ENCODE results near the gene PIGL. TPM values are rescaled to one million over a fixed set of nuclear protein-coding genes. Genes with fewer than 3 reads are reported as not detected.

The PIGL gene
- total RNA-seq, 2 donors from 2014 or later = 22.5 to 74.0 TPM

DNA sequence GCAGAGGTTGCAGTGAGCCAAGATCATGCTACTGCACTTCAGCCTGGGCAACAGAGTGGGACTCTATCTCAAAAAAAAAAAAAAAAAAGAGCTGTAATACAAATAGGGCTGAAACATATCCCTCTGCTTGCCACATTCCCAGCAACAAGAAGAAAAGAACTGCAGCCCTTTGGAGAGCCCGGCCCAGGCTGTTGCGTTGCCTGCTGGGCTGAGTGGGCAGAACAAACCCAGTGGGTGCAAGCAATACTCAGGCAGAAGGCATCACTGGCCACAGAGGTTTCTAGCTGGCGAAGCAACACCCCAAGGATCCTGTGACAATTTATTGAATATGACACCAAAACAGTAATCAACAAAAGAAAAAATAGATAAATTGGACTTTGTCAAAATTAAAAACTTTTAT, 44.0 kb downstream of the PIGL start:
- H3K4me3 ChIP-seq = no peak overlapping the region
- H3K27ac ChIP-seq = no peak overlapping the region
- no peaks in the 10 kb centered on the region for H3K9me3 ChIP-seq
- TF ChIP-seq, protein P1, sequence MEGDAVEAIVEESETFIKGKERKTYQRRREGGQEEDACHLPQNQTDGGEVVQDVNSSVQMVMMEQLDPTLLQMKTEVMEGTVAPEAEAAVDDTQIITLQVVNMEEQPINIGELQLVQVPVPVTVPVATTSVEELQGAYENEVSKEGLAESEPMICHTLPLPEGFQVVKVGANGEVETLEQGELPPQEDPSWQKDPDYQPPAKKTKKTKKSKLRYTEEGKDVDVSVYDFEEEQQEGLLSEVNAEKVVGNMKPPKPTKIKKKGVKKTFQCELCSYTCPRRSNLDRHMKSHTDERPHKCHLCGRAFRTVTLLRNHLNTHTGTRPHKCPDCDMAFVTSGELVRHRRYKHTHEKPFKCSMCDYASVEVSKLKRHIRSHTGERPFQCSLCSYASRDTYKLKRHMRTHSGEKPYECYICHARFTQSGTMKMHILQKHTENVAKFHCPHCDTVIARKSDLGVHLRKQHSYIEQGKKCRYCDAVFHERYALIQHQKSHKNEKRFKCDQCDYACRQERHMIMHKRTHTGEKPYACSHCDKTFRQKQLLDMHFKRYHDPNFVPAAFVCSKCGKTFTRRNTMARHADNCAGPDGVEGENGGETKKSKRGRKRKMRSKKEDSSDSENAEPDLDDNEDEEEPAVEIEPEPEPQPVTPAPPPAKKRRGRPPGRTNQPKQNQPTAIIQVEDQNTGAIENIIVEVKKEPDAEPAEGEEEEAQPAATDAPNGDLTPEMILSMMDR (IDR thresholded peaks at IDR 0.05) = no peak
- TF ChIP-seq POLR2A (IDR thresholded peaks at IDR 0.05) (no peak), POLR2AphosphoS5 (IDR thresholded peaks at IDR 0.05) (no peak)
- no peaks in the 10 kb centered on the region for H3K27me3 ChIP-seq (replicated peaks; ENCODE audit: insufficient read depth)
- 97% methylated on average over 3 of the region's 3 CpGs for WGBS
- intact Hi-C loops (cut with DNase I) = no loop called here
- H3K36me3 ChIP-seq = no peaks in the 10 kb centered on the region
- no peak for DNase-seq (ENCODE audit: low spot score)
- H3K4me1 ChIP-seq (replicated peaks) = peaks cover 1% of the 10 kb centered on the region

DNA sequence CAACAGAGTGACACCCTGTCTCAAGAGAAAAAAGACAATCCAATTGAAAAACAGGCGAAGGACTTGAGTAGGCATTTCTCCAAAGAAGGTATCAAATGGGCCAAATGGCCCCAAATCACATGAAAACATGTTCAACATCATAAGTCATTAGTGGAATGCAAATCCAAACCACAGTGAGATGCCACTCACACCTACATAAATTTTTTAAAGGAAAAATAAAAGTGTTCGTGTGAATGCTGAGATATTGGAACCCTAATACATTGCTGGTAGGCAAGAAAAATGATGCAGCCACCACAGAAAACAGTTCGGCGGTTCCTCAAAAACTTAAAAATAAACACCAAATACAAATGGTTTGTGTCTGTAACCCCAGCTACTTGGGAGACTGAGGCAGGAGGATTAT, 45.2 kb downstream of the PIGL start:
- Histone ChIP-seq H3K9me3 (no peaks in the 10 kb centered on the region), H3K4me1 (replicated peaks) (no peaks in the 10 kb centered on the region), H3K27ac (no peak overlapping the region), H3K27me3 (replicated peaks; ENCODE audit: insufficient read depth) (no peaks in the 10 kb centered on the region), H3K4me3 (no peak overlapping the region), H3K36me3 (no peaks in the 10 kb centered on the region)
- TF ChIP-seq, protein P1 (IDR thresholded peaks at IDR 0.05) = no peak
- TF ChIP-seq POLR2AphosphoS5 (IDR thresholded peaks at IDR 0.05) (no peak), POLR2A (IDR thresholded peaks at IDR 0.05) (no peak)
- WGBS = 92% methylated on average over 4 of the region's 4 CpGs
- no peak for DNase-seq (ENCODE audit: low spot score)
- intact Hi-C loops (cut with DNase I) = no loop called here

DNA sequence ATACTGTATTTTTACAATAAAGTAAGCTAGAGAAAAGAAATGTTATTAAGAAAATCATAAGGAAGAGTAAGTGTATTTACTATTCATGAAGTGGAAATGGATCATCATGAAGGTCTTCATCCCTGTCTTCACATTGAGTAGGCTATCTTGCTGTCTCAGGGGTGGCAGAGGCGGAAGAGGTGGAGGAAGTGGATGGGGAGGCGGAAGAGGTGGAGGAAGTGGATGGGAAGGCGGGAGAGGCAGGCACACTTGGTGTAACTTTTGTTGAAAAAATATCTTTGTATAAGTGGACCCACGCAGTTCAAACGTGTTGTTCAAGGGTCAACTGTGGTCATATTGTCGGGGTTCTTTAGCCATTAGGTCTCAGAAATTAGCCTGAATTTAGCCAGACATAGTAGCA, 50.2 kb downstream of the PIGL start:
- DNase-seq (ENCODE audit: low spot score) = no peak
- intact Hi-C loops (cut with DNase I) = no loop called here
- H3K4me1 ChIP-seq (replicated peaks) = no peaks in the 10 kb centered on the region
- no peak overlapping the region for H3K4me3 ChIP-seq
- WGBS = 96% methylated on average over 6 of the region's 6 CpGs
- no peaks in the 10 kb centered on the region for H3K36me3 ChIP-seq
- H3K9me3 ChIP-seq = no peaks in the 10 kb centered on the region
- no peaks in the 10 kb centered on the region for H3K27me3 ChIP-seq (replicated peaks; ENCODE audit: insufficient read depth)
- TF ChIP-seq, protein P1 (IDR thresholded peaks at IDR 0.05) = no peak
- TF ChIP-seq POLR2AphosphoS5 (IDR thresholded peaks at IDR 0.05) (no peak), POLR2A (IDR thresholded peaks at IDR 0.05) (no peak)
- H3K27ac ChIP-seq = no peak overlapping the region

DNA sequence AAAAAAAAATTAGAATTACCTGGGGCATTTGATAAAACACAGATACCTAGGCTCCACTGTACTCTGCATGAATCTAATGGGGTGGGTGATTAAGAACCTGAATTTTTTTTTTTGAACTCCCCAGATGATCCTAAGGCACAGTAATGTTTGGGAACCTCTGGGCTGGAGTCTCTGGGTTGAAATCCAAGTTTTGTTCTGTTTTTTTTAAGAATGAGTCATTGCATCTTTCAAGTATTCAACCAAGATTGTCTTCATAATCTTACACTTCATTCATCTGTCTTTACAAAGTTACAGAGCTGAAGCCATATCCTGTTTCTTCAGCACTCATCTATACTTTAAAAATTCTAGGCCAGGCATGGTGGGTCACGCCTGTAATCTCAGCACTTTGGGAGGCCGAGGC, 52.6 kb downstream of the PIGL start:
- Histone ChIP-seq H3K27me3 (replicated peaks; ENCODE audit: insufficient read depth) (no peaks in the 10 kb centered on the region), H3K4me3 (no peak overlapping the region), H3K27ac (no peak overlapping the region), H3K4me1 (replicated peaks) (no peaks in the 10 kb centered on the region), H3K9me3 (no peaks in the 10 kb centered on the region), H3K36me3 (no peaks in the 10 kb centered on the region)
- 100% methylated on average over 2 of the region's 2 CpGs for WGBS
- TF ChIP-seq, protein P1 (IDR thresholded peaks at IDR 0.05) = no peak
- TF ChIP-seq POLR2AphosphoS5 (IDR thresholded peaks at IDR 0.05) (no peak), POLR2A (IDR thresholded peaks at IDR 0.05) (no peak)
- intact Hi-C loops (cut with DNase I) = no loop called here
- no peak for DNase-seq (ENCODE audit: low spot score)

DNA sequence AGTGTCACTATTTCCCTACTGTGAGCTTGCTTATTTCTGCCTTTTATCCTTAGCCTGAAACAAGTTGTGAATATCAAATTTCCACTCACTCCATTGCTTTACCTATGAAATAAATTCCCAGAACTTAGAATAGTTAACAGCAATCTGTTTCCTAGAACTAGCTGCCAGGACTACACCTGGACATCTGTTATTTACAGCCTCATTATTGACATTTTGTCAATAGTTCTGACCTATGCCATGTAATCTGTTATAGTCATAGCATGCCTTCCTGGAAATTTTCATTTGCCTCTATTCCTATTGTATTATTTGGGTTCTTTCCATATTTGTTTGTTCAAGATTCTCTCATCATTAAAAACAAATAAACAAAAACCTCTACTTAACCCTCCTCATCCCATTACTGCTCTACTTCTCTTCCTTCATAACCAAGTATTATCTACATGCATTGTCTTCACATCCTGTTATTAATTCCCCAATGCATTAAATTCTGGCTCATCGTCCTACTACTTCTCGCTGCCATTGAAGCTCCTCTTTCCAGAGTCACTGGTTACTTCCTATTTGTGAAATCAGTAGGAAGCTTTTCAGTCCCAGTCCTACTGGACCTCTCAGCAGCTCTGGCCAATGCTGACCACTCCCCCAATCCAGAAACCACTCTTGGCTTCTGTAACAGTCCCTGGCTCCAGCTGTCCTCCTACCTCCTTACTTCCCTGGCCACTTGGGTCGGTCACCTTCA, 55.3 kb downstream of the PIGL start:
- 95% methylated on average over 3 of the region's 3 CpGs for WGBS
- intact Hi-C loops (cut with DNase I) = no loop called here
- TF ChIP-seq, protein P1 (IDR thresholded peaks at IDR 0.05) = no peak
- TF ChIP-seq POLR2AphosphoS5 (IDR thresholded peaks at IDR 0.05) = no peak
- TF ChIP-seq POLR2A (IDR thresholded peaks at IDR 0.05) = no peak
- Histone ChIP-seq H3K27me3 (replicated peaks; ENCODE audit: insufficient read depth) (no peaks in the 10 kb centered on the region), H3K4me3 (no peak overlapping the region), H3K27ac (no peak overlapping the region), H3K4me1 (replicated peaks) (no peaks in the 10 kb centered on the region), H3K36me3 (no peaks in the 10 kb centered on the region), H3K9me3 (no peaks in the 10 kb centered on the region)
- no peak for DNase-seq (ENCODE audit: low spot score)
